Coronary artery (tissue), 2 donors: ENCODE results near the gene SLIT1.

Experiments used
- DNase-seq: peaks from one replicate; pipeline ENCODE4 v3.0.0-alpha.2; 2017; ENCODE audit warnings: low spot score
- H3K27ac ChIP-seq, 2 donors: fragments of 200-600 bp; sonication (generic); one replicate each; pipeline ENCODE4 v1.5.1; 2016 to 2019
- H3K4me3 ChIP-seq: fragments of 200-600 bp; sonication (generic); 2 replicates; pipeline ENCODE4 v1.5.1; 2016; ENCODE audit warnings: mild to moderate bottlenecking, moderate library complexity
- TF ChIP-seq, protein P1 (sequence below): fragments of 200-600 bp; sonication (generic); IDR thresholded peaks from one replicate; pipeline ENCODE4 v1.5.1; 2019; ENCODE audit warnings: antibody characterized with exemption

Gene SLIT1

DNA sequence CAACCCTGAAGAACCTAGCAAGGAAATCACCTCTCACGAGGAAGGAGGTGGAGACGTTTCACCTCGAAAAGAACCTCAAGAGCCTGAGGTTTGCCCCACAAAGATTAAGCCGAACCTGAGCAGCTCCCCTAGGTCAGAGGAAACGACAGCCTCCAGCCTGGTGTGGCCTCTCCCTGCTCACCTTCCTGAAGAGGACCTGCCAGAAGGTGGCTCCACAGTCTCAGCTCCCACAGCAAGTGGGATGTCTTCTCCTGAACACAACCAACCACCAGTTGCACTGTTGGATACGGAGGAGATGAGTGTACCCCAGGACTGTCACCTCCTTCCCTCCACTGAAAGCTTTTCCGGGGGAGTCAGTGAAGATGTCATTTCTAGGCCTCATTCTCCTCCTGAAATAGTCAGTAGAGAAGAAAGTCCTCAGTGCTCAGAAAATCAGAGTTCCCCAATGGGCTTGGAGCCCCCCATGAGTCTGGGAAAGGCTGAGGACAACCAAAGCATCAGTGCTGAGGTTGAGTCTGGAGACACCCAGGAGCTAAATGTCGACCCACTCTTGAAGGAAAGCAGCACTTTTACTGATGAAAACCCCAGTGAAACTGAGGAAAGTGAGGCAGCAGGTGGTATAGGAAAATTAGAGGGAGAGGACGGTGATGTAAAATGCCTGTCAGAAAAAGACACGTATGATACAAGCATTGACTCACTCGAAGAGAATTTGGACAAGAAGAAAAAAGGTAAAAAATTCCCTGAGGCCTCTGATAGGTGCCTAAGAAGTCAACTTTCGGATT, 203.4 kb downstream of the SLIT1 start:
- Histone ChIP-seq H3K4me3 (no peak overlapping the region), H3K27ac (no peak overlapping the region)
- no peak for DNase-seq
- TF ChIP-seq, protein P1, sequence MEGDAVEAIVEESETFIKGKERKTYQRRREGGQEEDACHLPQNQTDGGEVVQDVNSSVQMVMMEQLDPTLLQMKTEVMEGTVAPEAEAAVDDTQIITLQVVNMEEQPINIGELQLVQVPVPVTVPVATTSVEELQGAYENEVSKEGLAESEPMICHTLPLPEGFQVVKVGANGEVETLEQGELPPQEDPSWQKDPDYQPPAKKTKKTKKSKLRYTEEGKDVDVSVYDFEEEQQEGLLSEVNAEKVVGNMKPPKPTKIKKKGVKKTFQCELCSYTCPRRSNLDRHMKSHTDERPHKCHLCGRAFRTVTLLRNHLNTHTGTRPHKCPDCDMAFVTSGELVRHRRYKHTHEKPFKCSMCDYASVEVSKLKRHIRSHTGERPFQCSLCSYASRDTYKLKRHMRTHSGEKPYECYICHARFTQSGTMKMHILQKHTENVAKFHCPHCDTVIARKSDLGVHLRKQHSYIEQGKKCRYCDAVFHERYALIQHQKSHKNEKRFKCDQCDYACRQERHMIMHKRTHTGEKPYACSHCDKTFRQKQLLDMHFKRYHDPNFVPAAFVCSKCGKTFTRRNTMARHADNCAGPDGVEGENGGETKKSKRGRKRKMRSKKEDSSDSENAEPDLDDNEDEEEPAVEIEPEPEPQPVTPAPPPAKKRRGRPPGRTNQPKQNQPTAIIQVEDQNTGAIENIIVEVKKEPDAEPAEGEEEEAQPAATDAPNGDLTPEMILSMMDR: no peak

DNA sequence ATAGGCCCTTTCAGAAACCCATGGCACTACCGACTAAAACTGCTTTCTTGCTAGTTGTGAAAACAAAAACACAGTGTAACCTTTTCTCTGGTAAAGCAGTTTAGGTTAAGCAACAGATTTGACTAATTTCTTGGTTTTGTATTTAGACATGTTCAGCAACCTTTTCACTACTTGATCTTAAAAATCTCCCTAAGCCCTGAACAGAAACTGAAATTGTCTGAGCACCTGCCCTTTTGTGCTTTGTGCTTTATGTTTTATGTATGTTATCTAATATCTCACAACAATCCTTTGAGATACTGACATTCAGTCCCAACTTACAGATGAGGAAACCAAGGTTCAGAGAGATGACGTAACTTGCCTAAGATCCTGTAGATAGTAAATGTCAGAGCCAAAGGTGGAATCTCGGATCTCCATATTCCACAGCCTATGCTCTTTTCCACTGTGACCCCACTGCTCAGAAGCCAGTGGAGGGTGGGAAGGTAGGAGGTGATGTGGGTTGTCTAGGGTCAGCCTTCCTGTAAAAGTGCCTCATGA, 207.1 kb downstream of the SLIT1 start:
- no peak for DNase-seq
- TF ChIP-seq, protein P1: no peak
- Histone ChIP-seq H3K4me3 (no peak overlapping the region), H3K27ac (no peak overlapping the region)

DNA sequence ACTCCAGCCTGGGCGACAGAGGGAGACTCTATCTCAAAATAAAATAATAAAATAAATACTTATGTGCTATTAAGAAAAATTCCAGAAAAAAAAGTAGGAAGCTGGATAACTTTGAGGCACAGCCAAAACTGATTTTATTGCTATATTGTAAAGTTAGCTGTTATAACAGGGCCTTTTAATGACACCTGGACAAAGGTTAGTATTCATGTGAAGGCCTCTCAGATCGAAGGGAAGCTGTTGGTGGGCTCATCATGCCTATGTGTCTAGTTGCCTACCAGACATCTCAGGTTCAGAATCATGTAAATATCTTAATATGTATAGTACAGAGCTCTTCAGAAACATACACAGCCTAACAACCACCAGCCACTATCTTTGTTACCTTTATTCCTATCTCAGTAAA, 210.6 kb downstream of the SLIT1 start:
- Histone ChIP-seq H3K4me3 (no peak overlapping the region), H3K27ac (no peak overlapping the region)
- TF ChIP-seq, protein P1: no peak
- no peak for DNase-seq

DNA sequence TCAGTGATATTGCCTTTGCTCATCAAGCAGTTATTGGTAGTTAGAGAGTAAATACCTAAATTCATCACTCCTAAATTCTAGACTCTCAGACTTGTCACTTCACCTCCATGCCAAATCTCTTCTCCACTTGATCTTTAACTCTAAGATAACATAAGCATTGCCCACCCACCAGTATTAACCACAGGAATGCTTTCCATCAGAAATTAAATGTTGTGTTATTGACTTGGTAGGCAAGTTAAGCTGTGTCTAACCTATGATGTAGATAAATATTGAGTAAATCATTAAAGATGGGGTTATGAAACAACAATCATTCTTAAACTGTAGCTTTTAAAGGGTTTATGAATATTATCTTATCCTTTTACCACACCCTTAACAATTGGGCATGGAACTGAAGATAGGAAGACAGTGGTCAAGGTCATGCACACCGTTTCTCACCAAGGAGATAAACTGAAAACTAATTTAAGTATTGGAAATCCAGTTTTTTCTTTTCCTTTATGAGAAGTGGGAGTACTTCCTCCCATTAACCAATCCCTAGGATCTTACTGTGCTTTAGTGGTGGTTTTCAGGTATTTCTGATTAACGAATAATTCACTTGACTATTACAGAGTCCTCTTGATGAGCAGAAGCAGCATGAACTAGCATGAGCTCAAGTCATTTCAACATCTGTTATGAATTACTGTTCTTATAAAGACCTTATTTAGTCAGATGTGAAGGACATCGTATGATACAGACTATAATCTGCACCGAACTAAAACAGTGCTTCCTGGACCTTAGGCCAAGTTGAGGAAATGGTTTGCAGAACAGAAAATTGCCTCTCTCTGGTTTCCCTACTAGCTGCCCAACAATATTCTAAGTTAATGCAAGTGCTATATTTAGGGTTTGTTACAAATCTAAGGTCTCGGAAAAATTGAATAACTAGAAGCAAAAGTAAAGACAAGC, 211.7 kb downstream of the SLIT1 start:
- TF ChIP-seq, protein P1: no peak
- DNase-seq: no peak

DNA sequence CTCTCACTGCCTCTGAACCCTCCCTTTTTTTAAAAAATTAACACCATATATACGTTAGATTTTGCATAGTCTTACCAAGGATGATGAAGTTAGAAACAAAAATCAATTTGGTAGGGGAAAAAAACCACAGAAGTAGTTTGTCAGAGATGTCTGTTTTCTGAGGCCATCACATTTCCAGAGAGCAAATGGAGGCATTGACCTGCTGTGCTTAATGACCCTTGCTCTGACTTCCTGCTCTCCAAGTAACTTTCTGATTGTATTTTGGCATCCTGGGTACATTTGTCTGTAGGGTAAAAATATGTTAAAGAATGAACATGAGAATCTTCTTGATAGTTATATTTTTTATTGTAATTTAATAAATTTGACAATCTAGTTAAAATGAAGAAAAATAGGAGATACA, 213.5 kb downstream of the SLIT1 start:
- no peak overlapping the region for H3K27ac ChIP-seq
- TF ChIP-seq, protein P1: no peak
- H3K4me3 ChIP-seq: no peak overlapping the region
- DNase-seq: no peak

More for the DNA sequence above, 211.7 kb downstream of the SLIT1 start:
- Histone ChIP-seq H3K27ac (no peak overlapping the region), H3K4me3 (no peak overlapping the region)

DNA sequence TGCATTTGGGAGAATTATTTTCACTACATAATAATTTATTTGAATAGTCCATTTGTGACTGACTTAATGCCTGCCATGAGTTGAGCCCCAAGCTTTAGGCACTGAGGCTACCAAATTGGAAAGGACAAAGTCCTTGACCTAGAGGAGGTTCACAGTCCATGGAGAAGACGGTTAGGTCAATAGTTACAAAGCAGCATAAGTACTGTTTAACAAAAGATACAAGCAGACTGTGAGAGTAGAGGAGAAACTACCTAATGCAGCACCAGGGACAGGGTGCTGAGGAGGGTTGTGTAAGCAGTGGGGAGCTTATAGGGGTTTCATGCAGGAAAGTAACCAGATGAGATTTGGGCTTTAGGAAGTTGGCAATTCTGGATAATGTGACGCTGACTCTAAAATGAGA, 214.4 kb downstream of the SLIT1 start:
- no peak for DNase-seq
- Histone ChIP-seq H3K27ac (no peak overlapping the region), H3K4me3 (no peak overlapping the region)
- TF ChIP-seq, protein P1: no peak
